ENCODE data around the gene TMEM109. TPM values are rescaled to one million over a fixed set of nuclear protein-coding genes. Genes with fewer than 3 reads are reported as not detected.

TMEM109 gene
- total and polyA plus RNA-seq, 2 experiments from 2014 or later: 17.4 to 17.7 TPM

DNA sequence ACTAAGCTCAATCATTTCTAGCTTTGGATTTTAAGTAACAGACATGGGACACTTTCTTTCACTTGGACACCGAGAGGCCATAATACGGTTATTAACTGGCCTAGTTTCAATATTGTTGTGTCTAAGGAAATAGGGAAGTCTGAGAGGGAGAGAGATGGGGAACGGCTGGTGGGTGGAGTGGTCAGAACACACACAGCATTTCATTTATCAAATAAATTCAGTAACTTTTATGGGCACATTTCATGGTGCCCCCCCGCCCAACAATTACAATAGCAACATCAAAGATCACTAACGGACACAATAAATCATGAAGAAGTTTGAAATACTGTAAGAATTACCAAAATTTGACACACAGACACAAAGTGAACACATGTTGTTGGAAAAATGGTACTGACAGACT, 18.3 kb upstream of the TMEM109 start:
- peaks cover 16% of the 10 kb centered on the region for H4K20me1 ChIP-seq (replicated peaks; ENCODE audit: insufficient read depth)
- H3K27me3 Mint-ChIP-seq (ENCODE audit: insufficient read depth, low read depth, poor library complexity): peaks cover 5% of the 10 kb centered on the region
- no peak overlapping the region for H3K4me3 Mint-ChIP-seq
- TF ChIP-seq NANOG (IDR thresholded peaks at IDR 0.05; ENCODE audit: borderline replicate concordance): no peak
- H3K4me1 ChIP-seq (ENCODE audit: insufficient read depth): no peaks in the 10 kb centered on the region
- H3K27me3 ChIP-seq (ENCODE audit: insufficient read depth): no peaks in the 10 kb centered on the region
- H3F3A ChIP-seq (replicated peaks; ENCODE audit: low read depth): no peaks in the 10 kb centered on the region
- no peaks in the 10 kb centered on the region for H3K79me2 ChIP-seq (replicated peaks; ENCODE audit: insufficient read depth)
- H3K36me3 ChIP-seq (ENCODE audit: insufficient read depth): peaks cover 52% of the 10 kb centered on the region
- peaks cover 75% of the 10 kb centered on the region for H3K36me3 Mint-ChIP-seq (ENCODE audit: low read depth)
- H3K27ac Mint-ChIP-seq: no peak overlapping the region
- H3K4me3 ChIP-seq: no peak overlapping the region
- no peak for ATAC-seq
- DNase-seq (ENCODE audit: low spot score): no peak
- no peak overlapping the region for H2AFZ ChIP-seq
- H3K9me3 Mint-ChIP-seq: no peaks in the 10 kb centered on the region
- H3K9me2 ChIP-seq (ENCODE audit: insufficient read depth): no peaks in the 10 kb centered on the region
- no peak overlapping the region for H3K27ac ChIP-seq (ENCODE audit: low read depth)
- no peaks in the 10 kb centered on the region for H3K4me1 Mint-ChIP-seq
- no peak overlapping the region for H3K4me2 ChIP-seq

DNA sequence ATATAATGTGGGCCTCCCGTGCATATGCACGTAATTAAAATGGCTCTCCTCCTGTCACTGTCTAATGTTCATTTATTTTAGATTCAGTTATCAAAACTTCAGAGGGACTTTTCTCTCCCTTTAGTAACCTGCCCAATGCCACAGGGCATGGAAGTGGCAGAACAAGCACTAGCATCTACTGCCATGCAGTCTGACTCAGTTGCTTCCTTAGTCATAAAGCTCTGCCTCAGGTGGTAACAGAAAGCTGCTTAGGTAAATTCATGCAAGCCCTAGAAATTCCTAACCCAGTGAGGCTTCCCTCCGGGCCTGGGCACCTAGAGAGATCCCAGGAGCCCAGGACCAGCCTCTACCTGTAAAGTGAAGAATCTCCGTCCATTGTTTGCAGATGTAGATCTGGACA, 16.5 kb upstream of the TMEM109 start:
- Histone ChIP-seq H3K4me2 (no peak overlapping the region), H2AFZ (no peak overlapping the region), H3K27me3 (ENCODE audit: insufficient read depth) (no peaks in the 10 kb centered on the region), H3K4me3 (no peak overlapping the region), H3K79me2 (replicated peaks; ENCODE audit: insufficient read depth) (0 out of 2 replicates have a peak, but pooled peaks cover 2% of the 10 kb centered on the region), H3K36me3 (ENCODE audit: insufficient read depth) (peaks cover 61% of the 10 kb centered on the region), H4K20me1 (replicated peaks; ENCODE audit: insufficient read depth) (peaks cover 20% of the 10 kb centered on the region), H3K4me1 (ENCODE audit: insufficient read depth) (no peaks in the 10 kb centered on the region), H3F3A (replicated peaks; ENCODE audit: low read depth) (no peaks in the 10 kb centered on the region), H3K27ac (ENCODE audit: low read depth) (no peak overlapping the region), H3K9me2 (ENCODE audit: insufficient read depth) (no peaks in the 10 kb centered on the region)
- Mint-ChIP-seq H3K27ac (no peak overlapping the region), H3K36me3 (ENCODE audit: low read depth) (peaks cover 94% of the 10 kb centered on the region), H3K9me3 (no peaks in the 10 kb centered on the region), H3K4me3 (no peak overlapping the region), H3K27me3 (ENCODE audit: insufficient read depth, low read depth, poor library complexity) (peaks cover 5% of the 10 kb centered on the region), H3K4me1 (no peaks in the 10 kb centered on the region)
- TF ChIP-seq, protein P1, sequence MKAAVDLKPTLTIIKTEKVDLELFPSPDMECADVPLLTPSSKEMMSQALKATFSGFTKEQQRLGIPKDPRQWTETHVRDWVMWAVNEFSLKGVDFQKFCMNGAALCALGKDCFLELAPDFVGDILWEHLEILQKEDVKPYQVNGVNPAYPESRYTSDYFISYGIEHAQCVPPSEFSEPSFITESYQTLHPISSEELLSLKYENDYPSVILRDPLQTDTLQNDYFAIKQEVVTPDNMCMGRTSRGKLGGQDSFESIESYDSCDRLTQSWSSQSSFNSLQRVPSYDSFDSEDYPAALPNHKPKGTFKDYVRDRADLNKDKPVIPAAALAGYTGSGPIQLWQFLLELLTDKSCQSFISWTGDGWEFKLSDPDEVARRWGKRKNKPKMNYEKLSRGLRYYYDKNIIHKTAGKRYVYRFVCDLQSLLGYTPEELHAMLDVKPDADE (IDR thresholded peaks at IDR 0.05): no peak
- TF ChIP-seq, protein P2, sequence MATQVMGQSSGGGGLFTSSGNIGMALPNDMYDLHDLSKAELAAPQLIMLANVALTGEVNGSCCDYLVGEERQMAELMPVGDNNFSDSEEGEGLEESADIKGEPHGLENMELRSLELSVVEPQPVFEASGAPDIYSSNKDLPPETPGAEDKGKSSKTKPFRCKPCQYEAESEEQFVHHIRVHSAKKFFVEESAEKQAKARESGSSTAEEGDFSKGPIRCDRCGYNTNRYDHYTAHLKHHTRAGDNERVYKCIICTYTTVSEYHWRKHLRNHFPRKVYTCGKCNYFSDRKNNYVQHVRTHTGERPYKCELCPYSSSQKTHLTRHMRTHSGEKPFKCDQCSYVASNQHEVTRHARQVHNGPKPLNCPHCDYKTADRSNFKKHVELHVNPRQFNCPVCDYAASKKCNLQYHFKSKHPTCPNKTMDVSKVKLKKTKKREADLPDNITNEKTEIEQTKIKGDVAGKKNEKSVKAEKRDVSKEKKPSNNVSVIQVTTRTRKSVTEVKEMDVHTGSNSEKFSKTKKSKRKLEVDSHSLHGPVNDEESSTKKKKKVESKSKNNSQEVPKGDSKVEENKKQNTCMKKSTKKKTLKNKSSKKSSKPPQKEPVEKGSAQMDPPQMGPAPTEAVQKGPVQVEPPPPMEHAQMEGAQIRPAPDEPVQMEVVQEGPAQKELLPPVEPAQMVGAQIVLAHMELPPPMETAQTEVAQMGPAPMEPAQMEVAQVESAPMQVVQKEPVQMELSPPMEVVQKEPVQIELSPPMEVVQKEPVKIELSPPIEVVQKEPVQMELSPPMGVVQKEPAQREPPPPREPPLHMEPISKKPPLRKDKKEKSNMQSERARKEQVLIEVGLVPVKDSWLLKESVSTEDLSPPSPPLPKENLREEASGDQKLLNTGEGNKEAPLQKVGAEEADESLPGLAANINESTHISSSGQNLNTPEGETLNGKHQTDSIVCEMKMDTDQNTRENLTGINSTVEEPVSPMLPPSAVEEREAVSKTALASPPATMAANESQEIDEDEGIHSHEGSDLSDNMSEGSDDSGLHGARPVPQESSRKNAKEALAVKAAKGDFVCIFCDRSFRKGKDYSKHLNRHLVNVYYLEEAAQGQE (IDR thresholded peaks at IDR 0.05; ENCODE audit: unreplicated experiment): no peak
- no peak for TF ChIP-seq POLR2AphosphoS5 (IDR thresholded peaks at IDR 0.05; ENCODE audit: low read depth)
- no peak for TF ChIP-seq NANOG (IDR thresholded peaks at IDR 0.05; ENCODE audit: borderline replicate concordance)
- TF ChIP-seq ZNF114 (CRISPR knock-in tag; IDR thresholded peaks at IDR 0.05): no peak
- TF ChIP-seq EZH2phosphoT487 (IDR thresholded peaks at IDR 0.05; ENCODE audit: unreplicated experiment): no peak
- ATAC-seq (no peak), DNase-seq (ENCODE audit: low spot score) (no peak)

Data from GM23338 (cell line).